Activated CD4-positive, alpha-beta T cell treated with anti-CD3 and anti-CD28 coated beads for 36 hours (primary cell): ENCODE data around the gene HOXC13. TPM values are rescaled to one million over a fixed set of nuclear protein-coding genes. Genes with fewer than 3 reads are reported as not detected.

Source experiments
- ATAC-seq: fragments of 200-7000 bp; cut with Tn5 transposase; one replicate; pipeline ENCODE4 v1.10.0; 2021; ENCODE audit warnings: mild to moderate bottlenecking, moderate library complexity
- CTCF ChIA-PET: fragments of 350-600 bp; sonication (Branson Sonifier 250); formaldehyde crosslinking; loops from one replicate; lab custom pipeline; 2021; ENCODE audit warnings: antibody characterized with exemption; lab: Charles Lee
- POLR2A ChIA-PET: fragments of 350-600 bp; sonication (Branson Sonifier 250); formaldehyde crosslinking; loops from one replicate; lab custom pipeline; 2021; ENCODE audit warnings: antibody characterized with exemption, inconsistent platforms; lab: Charles Lee
- DNase-seq: peaks from one replicate; pipeline ENCODE4 v3.0.0-alpha.2; 2020
- H3K27ac Mint-ChIP-seq: one replicate; pipeline ENCODE4 v1.8.0; 2021; ENCODE audit warnings: mixed read lengths
- H3K27me3 Mint-ChIP-seq: one replicate; pipeline ENCODE4 v1.8.0; 2021; ENCODE audit warnings: mixed read lengths
- H3K36me3 Mint-ChIP-seq: one replicate; pipeline ENCODE4 v1.8.0; 2021; ENCODE audit warnings: low read depth, mixed read lengths
- H3K4me1 Mint-ChIP-seq: one replicate; pipeline ENCODE4 v1.8.0; 2021; ENCODE audit warnings: mixed read lengths
- H3K4me3 Mint-ChIP-seq: one replicate; pipeline ENCODE4 v1.8.0; 2021; ENCODE audit warnings: mild to moderate bottlenecking, moderate library complexity, mixed read lengths
- H3K9me3 Mint-ChIP-seq: one replicate; pipeline ENCODE4 v1.8.0; 2021; ENCODE audit warnings: low read depth, mixed read lengths
- intact Hi-C, 2 experiments: fragments of 100-400 bp; cut with DNase I in 1 of 2; cut with micrococcal nuclease in 1 of 2; formaldehyde crosslinking; loops; one replicate each; pipeline versions ENCODE4 v1.14.2 to v1.15.1; 2022 to 2024; cut with DNase I, micrococcal nuclease
- total RNA-seq, 2 experiments: library from RNA; stranded (reverse); gene quantifications; one replicate each; pipeline ENCODE4 v1.2.3, GENCODE V29; 2021

Gene HOXC13
- total RNA-seq, result not detected

GRCh38 chr12:53938326-53939140 is at the start of gene HOXC13:
Gene HOXC13, plus strand, starts transcription at chr12:53938831. Its CDS starts 76 bp downstream, at chr12:53938907.
- H3K36me3 Mint-ChIP-seq, result no peaks in the 10 kb centered on the region
- peaks cover 10% of the 10 kb centered on the region for H3K4me1 Mint-ChIP-seq
- H3K27me3 Mint-ChIP-seq, result peaks cover 79% of the 10 kb centered on the region
- intact Hi-C loops, result loop anchor here (5.0 kb wide), 1 partner anchor 34 kb away; the partner anchor contains the start of genes HOTAIR (in 2 of the 2) and HOXC11 (in 2 of the 2)
- no peak within 1 kb of the TSS for H3K27ac Mint-ChIP-seq
- ChIA-PET CTCF (interaction anchor here (0.6 kb wide), 2 partner anchors 15 to 135 kb away, joined by 3 read pairs; no protein-coding TSS in a partner anchor), POLR2A (no interaction called here)
- ATAC-seq (peak; percentile 85), DNase-seq (peak; percentile 80)
- no peak within 1 kb of the TSS for H3K4me3 Mint-ChIP-seq
- no peaks in the 10 kb centered on the region for H3K9me3 Mint-ChIP-seq

GRCh38 chr12:53890081-53890480 is 48.5 kb upstream of the HOXC13 start:
- Mint-ChIP-seq H3K4me3 (no peak overlapping the region), H3K27me3 (peaks cover 56% of the 10 kb centered on the region), H3K27ac (no peak overlapping the region), H3K9me3 (no peaks in the 10 kb centered on the region), H3K36me3 (no peaks in the 10 kb centered on the region), H3K4me1 (no peaks in the 10 kb centered on the region)
- ATAC-seq (no peak), DNase-seq (no peak)
- ChIA-PET CTCF (interaction anchor here (0.5 kb wide), 1 partner anchor 143 kb away, joined by 3 read pairs; no protein-coding TSS in a partner anchor), POLR2A (no interaction called here)
- intact Hi-C loops, result no loop called here

GRCh38 chr12:53892762-53893395 is 45.8 kb upstream of the HOXC13 start:
- Mint-ChIP-seq H3K4me3 (no peak overlapping the region), H3K9me3 (no peaks in the 10 kb centered on the region), H3K27ac (no peak overlapping the region), H3K36me3 (no peaks in the 10 kb centered on the region), H3K4me1 (no peaks in the 10 kb centered on the region), H3K27me3 (peaks cover 67% of the 10 kb centered on the region)
- ATAC-seq (no peak), DNase-seq (no peak)
- ChIA-PET CTCF (interaction anchor here (0.6 kb wide), 2 partner anchors 8 to 53 kb away, joined by 3 read pairs; no protein-coding TSS in a partner anchor), POLR2A (no interaction called here)
- intact Hi-C loops, result no loop called here

GRCh38 chr12:53899230-53899629 is 39.4 kb upstream of the HOXC13 start:
- no peak for DNase-seq
- no peaks in the 10 kb centered on the region for H3K4me1 Mint-ChIP-seq
- no peak for ATAC-seq
- ChIA-PET POLR2A (no interaction called here), CTCF (interaction anchor here (1.2 to 1.5 kb wide), 3 partner anchors 10 to 111 kb away, joined by 3 to 4 read pairs (median 4); no protein-coding TSS in a partner anchor)
- no peak overlapping the region for H3K4me3 Mint-ChIP-seq
- H3K27ac Mint-ChIP-seq, result no peak overlapping the region
- intact Hi-C loops, result no loop called here
- peaks cover 55% of the 10 kb centered on the region for H3K27me3 Mint-ChIP-seq
- H3K9me3 Mint-ChIP-seq, result no peaks in the 10 kb centered on the region
- no peaks in the 10 kb centered on the region for H3K36me3 Mint-ChIP-seq

GRCh38 chr12:53907103-53907502 is 31.5 kb upstream of the HOXC13 start:
- intact Hi-C loops, result no loop called here
- no peak overlapping the region for H3K4me3 Mint-ChIP-seq
- ATAC-seq (no peak), DNase-seq (no peak)
- no peak overlapping the region for H3K27ac Mint-ChIP-seq
- H3K9me3 Mint-ChIP-seq, result no peaks in the 10 kb centered on the region
- ChIA-PET POLR2A (no interaction called here), CTCF (no interaction called here)
- no peaks in the 10 kb centered on the region for H3K36me3 Mint-ChIP-seq
- no peaks in the 10 kb centered on the region for H3K4me1 Mint-ChIP-seq
- H3K27me3 Mint-ChIP-seq, result peaks cover 19% of the 10 kb centered on the region

- intact Hi-C loops, result no loop called here
- H3K27me3 Mint-ChIP-seq, result peaks cover 42% of the 10 kb centered on the region
- no peak overlapping the region for H3K4me3 Mint-ChIP-seq
- no peak for ATAC-seq
- ChIA-PET POLR2A (no interaction called here), CTCF (no interaction called here)
- no peaks in the 10 kb centered on the region for H3K9me3 Mint-ChIP-seq
- no peak for DNase-seq
- no peaks in the 10 kb centered on the region for H3K4me1 Mint-ChIP-seq
- no peaks in the 10 kb centered on the region for H3K36me3 Mint-ChIP-seq
- H3K27ac Mint-ChIP-seq, result no peak overlapping the region
These were observed 21.6 kb upstream of the HOXC13 start for GRCh38 chr12:53916788-53917655.

- H3K27me3 Mint-ChIP-seq, result peaks cover 70% of the 10 kb centered on the region
- H3K4me1 Mint-ChIP-seq, result no peaks in the 10 kb centered on the region
- ChIA-PET POLR2A (no interaction called here), CTCF (interaction anchor here (1.0 kb wide), 1 partner anchor 90 kb away, joined by 3 read pairs; no protein-coding TSS in a partner anchor)
- no peak overlapping the region for H3K4me3 Mint-ChIP-seq
- DNase-seq (no peak), ATAC-seq (no peak)
- no peak overlapping the region for H3K27ac Mint-ChIP-seq
- no peaks in the 10 kb centered on the region for H3K36me3 Mint-ChIP-seq
- intact Hi-C loops, result loop anchor here in 1 of 2 experiments (5.0 kb wide), 1 partner anchor 38 kb away; no protein-coding TSS in a partner anchor
- H3K9me3 Mint-ChIP-seq, result no peaks in the 10 kb centered on the region
These were observed 13.9 kb upstream of the HOXC13 start for GRCh38 chr12:53924521-53925405.

GRCh38 chr12:53927220-53928029 is 11.2 kb upstream of the HOXC13 start:
- Mint-ChIP-seq H3K4me1 (no peaks in the 10 kb centered on the region), H3K9me3 (no peaks in the 10 kb centered on the region), H3K27ac (no peak overlapping the region), H3K36me3 (no peaks in the 10 kb centered on the region), H3K27me3 (peaks cover 77% of the 10 kb centered on the region), H3K4me3 (no peak overlapping the region)
- ATAC-seq, result no peak
- ChIA-PET CTCF (interaction anchor here (1.0 kb wide), 1 partner anchor 289 kb away, joined by 3 read pairs; no protein-coding TSS in a partner anchor), POLR2A (no interaction called here)
- intact Hi-C loops, result loop anchor here in 1 of 2 experiments (5.0 kb wide), 1 partner anchor 35 kb away; no protein-coding TSS in a partner anchor
- DNase-seq, result no peak

GRCh38 chr12:53928054-53928835 is 10.4 kb upstream of the HOXC13 start:
- no peak for ATAC-seq
- intact Hi-C loops, result loop anchor here in 1 of 2 experiments (5.0 kb wide), 1 partner anchor 34 kb away; no protein-coding TSS in a partner anchor
- Mint-ChIP-seq H3K27ac (no peak overlapping the region), H3K27me3 (peaks cover 77% of the 10 kb centered on the region), H3K4me1 (no peaks in the 10 kb centered on the region), H3K4me3 (no peak overlapping the region), H3K9me3 (no peaks in the 10 kb centered on the region), H3K36me3 (no peaks in the 10 kb centered on the region)
- ChIA-PET POLR2A (interaction anchor here (0.7 kb wide), 1 partner anchor 29 kb away, joined by 3 read pairs; no protein-coding TSS in a partner anchor), CTCF (interaction anchor here (1.0 kb wide), 1 partner anchor 288 kb away, joined by 3 read pairs; no protein-coding TSS in a partner anchor)
- DNase-seq, result no peak
